WTC11 (cell line): ENCODE data around the gene FAM107B. TPM values are rescaled to one million over a fixed set of nuclear protein-coding genes. Genes with fewer than 3 reads are reported as not detected.

Source experiments
- ATAC-seq: fragments of 200-7000 bp; cut with Tn5 transposase; 2 replicates; pipeline ENCODE4 v1.10.0; 2021; ENCODE audit warnings: mild to moderate bottlenecking, moderate library complexity
- CTCF ChIA-PET: fragments of 300-600 bp; sonication (Branson Sonifier 250); formaldehyde crosslinking; loops from one replicate; lab custom pipeline; 2021; ENCODE audit warnings: antibody characterized with exemption; lab: Charles Lee
- POLR2A ChIA-PET: fragments of 350-600 bp; sonication (Branson Sonifier 250); formaldehyde crosslinking; loops from one replicate; lab custom pipeline; 2021; ENCODE audit warnings: antibody characterized with exemption; lab: Charles Lee
- DNase-seq: peaks from one replicate; pipeline ENCODE4 v3.0.0; 2021; ENCODE audit warnings: low spot score
- H3K27ac Mint-ChIP-seq: 2 replicates; pipeline ENCODE4 v1.8.0; 2021; ENCODE audit warnings: mixed read lengths
- H3K27me3 Mint-ChIP-seq: 2 replicates; pipeline ENCODE4 v1.8.0; 2021; ENCODE audit warnings: low read depth, mild to moderate bottlenecking, moderate library complexity, mixed read lengths
- H3K36me3 Mint-ChIP-seq: 2 replicates; pipeline ENCODE4 v1.8.0; 2021; ENCODE audit warnings: mixed read lengths
- H3K4me1 Mint-ChIP-seq: 2 replicates; pipeline ENCODE4 v1.8.0; 2022; ENCODE audit warnings: mixed read lengths
- H3K4me3 Mint-ChIP-seq: 2 replicates; pipeline ENCODE4 v1.8.0; 2021; ENCODE audit warnings: mild to moderate bottlenecking, moderate library complexity, mixed read lengths
- H3K9me3 Mint-ChIP-seq: 2 replicates; pipeline ENCODE4 v1.8.0; 2021; ENCODE audit warnings: mixed read lengths
- EMX1 ChIP-seq: fragments of 250-450 bp; sonication (Bioruptor Pico); IDR thresholded peaks from 2 replicates; pipeline ENCODE4 v1.8.0; 2021; ENCODE audit warnings: mild to moderate bottlenecking
- ESRRA ChIP-seq: sonication (generic); formaldehyde crosslinking; IDR thresholded peaks from 2 replicates; pipeline ENCODE4 v1.8.1; 2022; ENCODE audit warnings: mild to moderate bottlenecking, missing genetic modification reagents, borderline replicate concordance
- ETV6 ChIP-seq: sonication (generic); formaldehyde crosslinking; IDR thresholded peaks from 2 replicates; pipeline ENCODE4 v1.8.1; 2022; ENCODE audit warnings: mild to moderate bottlenecking, missing genetic modification reagents
- GABPB1 ChIP-seq: sonication (generic); formaldehyde crosslinking; IDR thresholded peaks from 2 replicates; pipeline ENCODE4 v1.8.1; 2023; ENCODE audit warnings: mild to moderate bottlenecking, missing genetic modification reagents
- MYBL2 ChIP-seq: sonication (generic); formaldehyde crosslinking; IDR thresholded peaks from 2 replicates; pipeline ENCODE4 v1.8.1; 2023; ENCODE audit warnings: mild to moderate bottlenecking, moderate library complexity, missing genetic modification reagents
- NFATC4 ChIP-seq: fragments of 250-450 bp; sonication (Bioruptor Pico); IDR thresholded peaks from 2 replicates; pipeline ENCODE4 v1.9.0; 2021; ENCODE audit warnings: mild to moderate bottlenecking
- NFE2L1 ChIP-seq: sonication (generic); formaldehyde crosslinking; IDR thresholded peaks from 2 replicates; pipeline ENCODE4 v1.8.1; 2023; ENCODE audit warnings: missing genetic modification reagents
- NR2C2 ChIP-seq: sonication (generic); formaldehyde crosslinking; IDR thresholded peaks from 2 replicates; pipeline ENCODE4 v1.8.0; 2022; ENCODE audit warnings: mild to moderate bottlenecking, missing genetic modification reagents
- NR3C1 ChIP-seq: sonication (generic); formaldehyde crosslinking; conservative IDR thresholded peaks from 2 replicates; pipeline ENCODE4 v1.8.1; 2023; ENCODE audit warnings: low read depth, mild to moderate bottlenecking, missing genetic modification reagents
- RORB ChIP-seq: fragments of 250-450 bp; sonication (Bioruptor Pico); IDR thresholded peaks from 2 replicates; pipeline ENCODE4 v1.9.0; 2021; ENCODE audit warnings: mild to moderate bottlenecking
- SOX15 ChIP-seq: fragments of 250-450 bp; sonication (Bioruptor Pico); IDR thresholded peaks from 2 replicates; pipeline ENCODE4 v1.9.0; 2021; ENCODE audit warnings: mild to moderate bottlenecking
- ZNF121 ChIP-seq: sonication (generic); formaldehyde crosslinking; IDR thresholded peaks from 2 replicates; pipeline ENCODE4 v1.8.0; 2023; ENCODE audit warnings: missing genetic modification reagents
- ZNF138 ChIP-seq: sonication (generic); formaldehyde crosslinking; conservative IDR thresholded peaks from 2 replicates; pipeline ENCODE4 v1.8.1; 2022; ENCODE audit warnings: mild to moderate bottlenecking, moderate library complexity, missing genetic modification reagents
- ZNF232 ChIP-seq: sonication (generic); formaldehyde crosslinking; IDR thresholded peaks from 2 replicates; pipeline ENCODE4 v1.8.0; 2022; ENCODE audit warnings: mild to moderate bottlenecking, missing genetic modification reagents
- ZNF416 ChIP-seq: fragments of 250-450 bp; sonication (Bioruptor Pico); IDR thresholded peaks from 2 replicates; pipeline ENCODE4 v1.9.0; 2021; ENCODE audit warnings: mild to moderate bottlenecking, inconsistent platforms
- total RNA-seq: library from RNA; stranded (reverse); gene quantifications from 3 replicates; pipeline ENCODE4 v1.2.3, GENCODE V29; 2021
- TF ChIP-seq, protein P1 (sequence below): fragments of 250-450 bp; sonication (Bioruptor Pico); IDR thresholded peaks from 2 replicates; pipeline ENCODE4 v1.9.0; 2021; ENCODE audit warnings: mild to moderate bottlenecking
- TF ChIP-seq, protein P2 (sequence below): sonication (generic); formaldehyde crosslinking; conservative IDR thresholded peaks from 2 replicates; pipeline ENCODE4 v1.8.1; 2022; ENCODE audit warnings: mild to moderate bottlenecking, missing genetic modification reagents
- TF ChIP-seq, protein P3 (sequence below): sonication (generic); formaldehyde crosslinking; IDR thresholded peaks from 2 replicates; pipeline ENCODE4 v1.8.0; 2023; ENCODE audit warnings: missing genetic modification reagents, mild to moderate bottlenecking, borderline replicate concordance
- TF ChIP-seq, protein P4 (sequence below): fragments of 250-450 bp; sonication (Bioruptor Pico); IDR thresholded peaks from 2 replicates; pipeline ENCODE4 v2.1.2; 2022; ENCODE audit warnings: mild to moderate bottlenecking, moderate library complexity
- TF ChIP-seq, protein P5 (sequence below): sonication (generic); formaldehyde crosslinking; IDR thresholded peaks from 2 replicates; pipeline ENCODE4 v1.8.1; 2022; ENCODE audit warnings: low read depth, mild to moderate bottlenecking, moderate library complexity, missing genetic modification reagents, borderline replicate concordance
- TF ChIP-seq, protein P6 (sequence below): sonication (generic); formaldehyde crosslinking; IDR thresholded peaks from 2 replicates; pipeline ENCODE4 v1.8.1; 2022; ENCODE audit warnings: mild to moderate bottlenecking, missing genetic modification reagents, moderate library complexity, borderline replicate concordance
- TF ChIP-seq, protein P7 (sequence below): sonication (generic); formaldehyde crosslinking; IDR thresholded peaks from 2 replicates; pipeline ENCODE4 v1.8.0; 2023; ENCODE audit warnings: mild to moderate bottlenecking, missing genetic modification reagents

The FAM107B gene
- total RNA-seq, 1 experiment from 2014 or later, result 22.4 TPM

DNA sequence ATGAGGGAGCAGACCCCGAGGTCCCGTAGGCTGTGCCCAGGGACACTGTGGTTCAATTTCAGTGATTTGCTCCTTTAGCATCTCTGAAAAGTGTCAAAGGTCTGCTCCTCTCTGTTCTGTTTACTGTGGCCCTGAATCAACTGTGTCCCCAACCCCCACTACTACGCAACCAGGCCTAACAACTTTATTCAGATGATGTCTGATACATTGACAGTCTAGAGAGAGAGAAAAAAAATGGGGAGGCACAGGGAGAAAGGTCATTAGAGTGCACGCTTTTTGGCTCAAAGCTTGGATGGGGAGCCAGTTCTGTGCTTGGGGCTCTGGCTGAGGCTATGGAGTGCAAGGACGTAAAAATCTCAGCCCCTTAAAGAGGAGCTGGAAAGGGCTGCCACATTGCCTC, 77.9 kb downstream of the FAM107B start:
- ATAC-seq (no peak), DNase-seq (no peak)
- H3K36me3 Mint-ChIP-seq, result peaks cover 6% of the 10 kb centered on the region
- peaks cover 16% of the 10 kb centered on the region for H3K4me1 Mint-ChIP-seq
- ChIA-PET CTCF (no interaction called here), POLR2A (no interaction called here)
- H3K4me3 Mint-ChIP-seq, result no peak overlapping the region
- no peak for TF ChIP-seq RORB (CRISPR knock-in tag)
- TF ChIP-seq ZNF416, result no peak
- TF ChIP-seq, protein P1, sequence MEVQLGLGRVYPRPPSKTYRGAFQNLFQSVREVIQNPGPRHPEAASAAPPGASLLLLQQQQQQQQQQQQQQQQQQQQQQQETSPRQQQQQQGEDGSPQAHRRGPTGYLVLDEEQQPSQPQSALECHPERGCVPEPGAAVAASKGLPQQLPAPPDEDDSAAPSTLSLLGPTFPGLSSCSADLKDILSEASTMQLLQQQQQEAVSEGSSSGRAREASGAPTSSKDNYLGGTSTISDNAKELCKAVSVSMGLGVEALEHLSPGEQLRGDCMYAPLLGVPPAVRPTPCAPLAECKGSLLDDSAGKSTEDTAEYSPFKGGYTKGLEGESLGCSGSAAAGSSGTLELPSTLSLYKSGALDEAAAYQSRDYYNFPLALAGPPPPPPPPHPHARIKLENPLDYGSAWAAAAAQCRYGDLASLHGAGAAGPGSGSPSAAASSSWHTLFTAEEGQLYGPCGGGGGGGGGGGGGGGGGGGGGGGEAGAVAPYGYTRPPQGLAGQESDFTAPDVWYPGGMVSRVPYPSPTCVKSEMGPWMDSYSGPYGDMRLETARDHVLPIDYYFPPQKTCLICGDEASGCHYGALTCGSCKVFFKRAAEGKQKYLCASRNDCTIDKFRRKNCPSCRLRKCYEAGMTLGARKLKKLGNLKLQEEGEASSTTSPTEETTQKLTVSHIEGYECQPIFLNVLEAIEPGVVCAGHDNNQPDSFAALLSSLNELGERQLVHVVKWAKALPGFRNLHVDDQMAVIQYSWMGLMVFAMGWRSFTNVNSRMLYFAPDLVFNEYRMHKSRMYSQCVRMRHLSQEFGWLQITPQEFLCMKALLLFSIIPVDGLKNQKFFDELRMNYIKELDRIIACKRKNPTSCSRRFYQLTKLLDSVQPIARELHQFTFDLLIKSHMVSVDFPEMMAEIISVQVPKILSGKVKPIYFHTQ, result no peak
- no peak for TF ChIP-seq NFATC4
- no peak for TF ChIP-seq MYBL2 (CRISPR knock-in tag)
- no peak for TF ChIP-seq SOX15 (CRISPR knock-in tag)
- TF ChIP-seq ETV6 (CRISPR knock-in tag), result no peak
- no peak for TF ChIP-seq ZNF232 (CRISPR knock-in tag)
- TF ChIP-seq, protein P2, sequence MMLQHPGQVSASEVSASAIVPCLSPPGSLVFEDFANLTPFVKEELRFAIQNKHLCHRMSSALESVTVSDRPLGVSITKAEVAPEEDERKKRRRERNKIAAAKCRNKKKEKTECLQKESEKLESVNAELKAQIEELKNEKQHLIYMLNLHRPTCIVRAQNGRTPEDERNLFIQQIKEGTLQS (CRISPR knock-in tag), result no peak
- TF ChIP-seq, protein P3, sequence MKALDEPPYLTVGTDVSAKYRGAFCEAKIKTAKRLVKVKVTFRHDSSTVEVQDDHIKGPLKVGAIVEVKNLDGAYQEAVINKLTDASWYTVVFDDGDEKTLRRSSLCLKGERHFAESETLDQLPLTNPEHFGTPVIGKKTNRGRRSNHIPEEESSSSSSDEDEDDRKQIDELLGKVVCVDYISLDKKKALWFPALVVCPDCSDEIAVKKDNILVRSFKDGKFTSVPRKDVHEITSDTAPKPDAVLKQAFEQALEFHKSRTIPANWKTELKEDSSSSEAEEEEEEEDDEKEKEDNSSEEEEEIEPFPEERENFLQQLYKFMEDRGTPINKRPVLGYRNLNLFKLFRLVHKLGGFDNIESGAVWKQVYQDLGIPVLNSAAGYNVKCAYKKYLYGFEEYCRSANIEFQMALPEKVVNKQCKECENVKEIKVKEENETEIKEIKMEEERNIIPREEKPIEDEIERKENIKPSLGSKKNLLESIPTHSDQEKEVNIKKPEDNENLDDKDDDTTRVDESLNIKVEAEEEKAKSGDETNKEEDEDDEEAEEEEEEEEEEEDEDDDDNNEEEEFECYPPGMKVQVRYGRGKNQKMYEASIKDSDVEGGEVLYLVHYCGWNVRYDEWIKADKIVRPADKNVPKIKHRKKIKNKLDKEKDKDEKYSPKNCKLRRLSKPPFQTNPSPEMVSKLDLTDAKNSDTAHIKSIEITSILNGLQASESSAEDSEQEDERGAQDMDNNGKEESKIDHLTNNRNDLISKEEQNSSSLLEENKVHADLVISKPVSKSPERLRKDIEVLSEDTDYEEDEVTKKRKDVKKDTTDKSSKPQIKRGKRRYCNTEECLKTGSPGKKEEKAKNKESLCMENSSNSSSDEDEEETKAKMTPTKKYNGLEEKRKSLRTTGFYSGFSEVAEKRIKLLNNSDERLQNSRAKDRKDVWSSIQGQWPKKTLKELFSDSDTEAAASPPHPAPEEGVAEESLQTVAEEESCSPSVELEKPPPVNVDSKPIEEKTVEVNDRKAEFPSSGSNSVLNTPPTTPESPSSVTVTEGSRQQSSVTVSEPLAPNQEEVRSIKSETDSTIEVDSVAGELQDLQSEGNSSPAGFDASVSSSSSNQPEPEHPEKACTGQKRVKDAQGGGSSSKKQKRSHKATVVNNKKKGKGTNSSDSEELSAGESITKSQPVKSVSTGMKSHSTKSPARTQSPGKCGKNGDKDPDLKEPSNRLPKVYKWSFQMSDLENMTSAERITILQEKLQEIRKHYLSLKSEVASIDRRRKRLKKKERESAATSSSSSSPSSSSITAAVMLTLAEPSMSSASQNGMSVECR, result no peak
- TF ChIP-seq NR3C1 (CRISPR knock-in tag), result no peak
- no peak for TF ChIP-seq GABPB1 (CRISPR knock-in tag)
- TF ChIP-seq, protein P4, sequence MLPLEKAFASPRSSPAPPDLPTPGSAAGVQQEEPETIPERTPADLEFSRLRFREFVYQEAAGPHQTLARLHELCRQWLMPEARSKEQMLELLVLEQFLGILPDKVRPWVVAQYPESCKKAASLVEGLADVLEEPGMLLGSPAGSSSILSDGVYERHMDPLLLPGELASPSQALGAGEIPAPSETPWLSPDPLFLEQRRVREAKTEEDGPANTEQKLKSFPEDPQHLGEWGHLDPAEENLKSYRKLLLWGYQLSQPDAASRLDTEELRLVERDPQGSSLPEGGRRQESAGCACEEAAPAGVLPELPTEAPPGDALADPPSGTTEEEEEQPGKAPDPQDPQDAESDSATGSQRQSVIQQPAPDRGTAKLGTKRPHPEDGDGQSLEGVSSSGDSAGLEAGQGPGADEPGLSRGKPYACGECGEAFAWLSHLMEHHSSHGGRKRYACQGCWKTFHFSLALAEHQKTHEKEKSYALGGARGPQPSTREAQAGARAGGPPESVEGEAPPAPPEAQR (CRISPR knock-in tag), result no peak
- TF ChIP-seq, protein P5, sequence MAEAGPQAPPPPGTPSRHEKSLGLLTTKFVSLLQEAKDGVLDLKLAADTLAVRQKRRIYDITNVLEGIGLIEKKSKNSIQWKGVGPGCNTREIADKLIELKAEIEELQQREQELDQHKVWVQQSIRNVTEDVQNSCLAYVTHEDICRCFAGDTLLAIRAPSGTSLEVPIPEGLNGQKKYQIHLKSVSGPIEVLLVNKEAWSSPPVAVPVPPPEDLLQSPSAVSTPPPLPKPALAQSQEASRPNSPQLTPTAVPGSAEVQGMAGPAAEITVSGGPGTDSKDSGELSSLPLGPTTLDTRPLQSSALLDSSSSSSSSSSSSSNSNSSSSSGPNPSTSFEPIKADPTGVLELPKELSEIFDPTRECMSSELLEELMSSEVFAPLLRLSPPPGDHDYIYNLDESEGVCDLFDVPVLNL (CRISPR knock-in tag), result no peak
- H3K27me3 Mint-ChIP-seq, result no peaks in the 10 kb centered on the region; the same call in 1 of the 2 replicates
- no peak overlapping the region for H3K27ac Mint-ChIP-seq
- H3K9me3 Mint-ChIP-seq, result peaks cover 11% of the 10 kb centered on the region

DNA sequence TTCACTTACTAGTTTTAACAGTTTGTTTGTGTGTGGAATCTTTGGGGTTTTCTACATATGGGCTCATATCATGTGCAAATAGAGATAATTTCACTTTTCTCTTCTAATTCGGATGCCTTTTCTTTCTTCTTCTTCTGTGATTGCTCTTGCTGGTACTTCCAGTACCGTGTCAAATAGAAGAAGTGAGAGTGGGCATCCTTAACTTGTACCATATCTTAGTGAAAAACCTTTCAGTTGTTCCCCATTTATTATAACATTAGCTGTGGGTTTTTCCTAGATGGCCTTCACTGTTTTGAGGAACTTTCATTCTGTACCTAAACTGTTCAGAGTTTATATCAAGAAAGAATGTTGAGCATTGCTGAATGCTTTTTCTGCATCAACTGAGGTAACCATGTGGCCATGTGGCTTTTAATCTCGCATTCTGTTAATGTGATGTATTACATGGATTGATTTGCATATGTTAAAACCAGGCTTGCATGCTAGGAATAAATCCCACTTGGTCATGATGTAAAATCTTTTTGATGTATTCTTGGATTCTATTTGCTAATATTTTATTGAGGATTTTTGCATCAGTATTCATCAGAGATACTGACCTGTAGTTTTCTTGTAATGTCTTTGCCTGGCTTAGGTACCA, 78.7 kb downstream of the FAM107B start:
- Mint-ChIP-seq H3K4me3 (no peak overlapping the region), H3K27me3 (no peaks in the 10 kb centered on the region; the same call in 1 of the 2 replicates), H3K36me3 (peaks cover 6% of the 10 kb centered on the region), H3K9me3 (peaks cover 11% of the 10 kb centered on the region), H3K27ac (no peak overlapping the region), H3K4me1 (peaks cover 16% of the 10 kb centered on the region)
- TF ChIP-seq EMX1 (CRISPR knock-in tag) (no peak), ETV6 (CRISPR knock-in tag) (no peak), ZNF121 (CRISPR knock-in tag) (no peak), NFE2L1 (no peak), ESRRA (CRISPR knock-in tag) (no peak), NR2C2 (no peak), ZNF138 (CRISPR knock-in tag) (no peak), ZNF416 (no peak)
- TF ChIP-seq, protein P6, sequence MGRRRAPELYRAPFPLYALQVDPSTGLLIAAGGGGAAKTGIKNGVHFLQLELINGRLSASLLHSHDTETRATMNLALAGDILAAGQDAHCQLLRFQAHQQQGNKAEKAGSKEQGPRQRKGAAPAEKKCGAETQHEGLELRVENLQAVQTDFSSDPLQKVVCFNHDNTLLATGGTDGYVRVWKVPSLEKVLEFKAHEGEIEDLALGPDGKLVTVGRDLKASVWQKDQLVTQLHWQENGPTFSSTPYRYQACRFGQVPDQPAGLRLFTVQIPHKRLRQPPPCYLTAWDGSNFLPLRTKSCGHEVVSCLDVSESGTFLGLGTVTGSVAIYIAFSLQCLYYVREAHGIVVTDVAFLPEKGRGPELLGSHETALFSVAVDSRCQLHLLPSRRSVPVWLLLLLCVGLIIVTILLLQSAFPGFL (CRISPR knock-in tag), result no peak
- TF ChIP-seq, protein P7, sequence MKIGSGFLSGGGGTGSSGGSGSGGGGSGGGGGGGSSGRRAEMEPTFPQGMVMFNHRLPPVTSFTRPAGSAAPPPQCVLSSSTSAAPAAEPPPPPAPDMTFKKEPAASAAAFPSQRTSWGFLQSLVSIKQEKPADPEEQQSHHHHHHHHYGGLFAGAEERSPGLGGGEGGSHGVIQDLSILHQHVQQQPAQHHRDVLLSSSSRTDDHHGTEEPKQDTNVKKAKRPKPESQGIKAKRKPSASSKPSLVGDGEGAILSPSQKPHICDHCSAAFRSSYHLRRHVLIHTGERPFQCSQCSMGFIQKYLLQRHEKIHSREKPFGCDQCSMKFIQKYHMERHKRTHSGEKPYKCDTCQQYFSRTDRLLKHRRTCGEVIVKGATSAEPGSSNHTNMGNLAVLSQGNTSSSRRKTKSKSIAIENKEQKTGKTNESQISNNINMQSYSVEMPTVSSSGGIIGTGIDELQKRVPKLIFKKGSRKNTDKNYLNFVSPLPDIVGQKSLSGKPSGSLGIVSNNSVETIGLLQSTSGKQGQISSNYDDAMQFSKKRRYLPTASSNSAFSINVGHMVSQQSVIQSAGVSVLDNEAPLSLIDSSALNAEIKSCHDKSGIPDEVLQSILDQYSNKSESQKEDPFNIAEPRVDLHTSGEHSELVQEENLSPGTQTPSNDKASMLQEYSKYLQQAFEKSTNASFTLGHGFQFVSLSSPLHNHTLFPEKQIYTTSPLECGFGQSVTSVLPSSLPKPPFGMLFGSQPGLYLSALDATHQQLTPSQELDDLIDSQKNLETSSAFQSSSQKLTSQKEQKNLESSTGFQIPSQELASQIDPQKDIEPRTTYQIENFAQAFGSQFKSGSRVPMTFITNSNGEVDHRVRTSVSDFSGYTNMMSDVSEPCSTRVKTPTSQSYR (CRISPR knock-in tag), result no peak
- POLR2A ChIA-PET, result no interaction called here
- ATAC-seq, result no peak
- no peak for DNase-seq
- CTCF ChIA-PET, result no interaction called here
